Skeletal muscle tissue (tissue), 4 donors: Measurements from ENCODE around the gene GPC6. TPM values are rescaled to one million over a fixed set of nuclear protein-coding genes. Genes with fewer than 3 reads are reported as not detected.

Experiments used
- H3K27ac ChIP-seq: one replicate; pipeline ENCODE4 v1.7.0; 2013; ENCODE audit warnings: mild to moderate bottlenecking, low read depth, low read length, inconsistent platforms
- H3K27me3 ChIP-seq, 3 donors: one replicate each; pipeline ENCODE4 v1.7.0; 2013; ENCODE audit warnings: low read length in 3 of 3; ENCODE audit not compliant: control insufficient read depth in 3 of 3, insufficient read depth in 3 of 3
- H3K36me3 ChIP-seq, 3 donors: one replicate each; pipeline ENCODE4 v1.7.0; 2013; ENCODE audit warnings: low read length in 3 of 3; ENCODE audit not compliant: control insufficient read depth in 3 of 3, insufficient read depth in 3 of 3
- H3K4me1 ChIP-seq, 3 donors: one replicate each; pipeline ENCODE4 v1.7.0; 2013; ENCODE audit warnings: low read length in 3 of 3, mild to moderate bottlenecking in 3 of 3; ENCODE audit not compliant: control insufficient read depth in 3 of 3, insufficient read depth in 3 of 3
- H3K4me3 ChIP-seq, 3 donors: one replicate each; pipeline ENCODE4 v1.7.0; 2013; ENCODE audit warnings: low read length in 3 of 3
- H3K9ac ChIP-seq, 3 donors: one replicate each; pipeline ENCODE4 v1.7.0; 2013; ENCODE audit warnings: low read length in 3 of 3, mild to moderate bottlenecking in 3 of 3, moderate library complexity in 2 of 3, low read depth in 1 of 3
- H3K9me3 ChIP-seq, 3 donors: one replicate each; pipeline ENCODE4 v1.7.0; 2013; ENCODE audit warnings: low read length in 3 of 3; ENCODE audit not compliant: control insufficient read depth in 3 of 3
- total RNA-seq: library from RNA; depleted of rRNA; stranded (reverse); fragments of >200 nt; gene quantifications from one replicate; pipeline ENCODE4 v1.2.3, GENCODE V29; 2014
- donor health status: Osteomylitis.

GPC6 gene
- total RNA-seq, 1 donor from 2014 or later: 7.8 TPM

GRCh38 chr13:94269557-94269956, 1043.0 kb downstream of the GPC6 start:
- no peaks in the 10 kb centered on the region for H3K9me3 ChIP-seq
- H3K36me3 ChIP-seq: no peaks in the 10 kb centered on the region
- H3K27ac ChIP-seq: no peak overlapping the region

GRCh38 chr13:94270556-94270955, 1043.9 kb downstream of the GPC6 start:
- Histone ChIP-seq H3K4me3 (no peak overlapping the region), H3K36me3 (no peaks in the 10 kb centered on the region), H3K27me3 (no peaks in the 10 kb centered on the region), H3K27ac (no peak overlapping the region), H3K9ac (no peak overlapping the region), H3K4me1 (no peaks in the 10 kb centered on the region), H3K9me3 (no peaks in the 10 kb centered on the region)

More at GRCh38 chr13:94269557-94269956, 1043.0 kb downstream of the GPC6 start:
- Histone ChIP-seq H3K4me3 (no peak overlapping the region), H3K27me3 (no peaks in the 10 kb centered on the region), H3K4me1 (no peaks in the 10 kb centered on the region), H3K9ac (no peak overlapping the region)

GRCh38 chr13:94272038-94272437, 1045.4 kb downstream of the GPC6 start:
- H3K4me3 ChIP-seq: no peak overlapping the region
- H3K36me3 ChIP-seq: no peaks in the 10 kb centered on the region
- H3K27me3 ChIP-seq: no peaks in the 10 kb centered on the region
- H3K27ac ChIP-seq: no peak overlapping the region
- H3K4me1 ChIP-seq: no peaks in the 10 kb centered on the region
- H3K9ac ChIP-seq: no peak overlapping the region
- H3K9me3 ChIP-seq: no peaks in the 10 kb centered on the region

GRCh38 chr13:94280349-94280748, 1053.7 kb downstream of the GPC6 start:
- H3K27ac ChIP-seq: no peak overlapping the region
- no peak overlapping the region for H3K9ac ChIP-seq
- no peaks in the 10 kb centered on the region for H3K36me3 ChIP-seq
- no peak overlapping the region for H3K4me3 ChIP-seq
- H3K9me3 ChIP-seq: no peaks in the 10 kb centered on the region
- H3K4me1 ChIP-seq: no peaks in the 10 kb centered on the region
- H3K27me3 ChIP-seq: no peaks in the 10 kb centered on the region

- Histone ChIP-seq H3K4me3 (no peak overlapping the region), H3K27me3 (no peaks in the 10 kb centered on the region), H3K9ac (no peak overlapping the region), H3K27ac (no peak overlapping the region), H3K4me1 (no peaks in the 10 kb centered on the region), H3K36me3 (no peaks in the 10 kb centered on the region), H3K9me3 (no peaks in the 10 kb centered on the region)
Measured at GRCh38 chr13:94280845-94281244, 1054.2 kb downstream of the GPC6 start.

GRCh38 chr13:94286581-94286980, 1060.0 kb downstream of the GPC6 start:
- Histone ChIP-seq H3K4me1 (no peaks in the 10 kb centered on the region), H3K4me3 (no peak overlapping the region), H3K9me3 (no peaks in the 10 kb centered on the region), H3K27ac (no peak overlapping the region), H3K27me3 (no peaks in the 10 kb centered on the region), H3K36me3 (no peaks in the 10 kb centered on the region), H3K9ac (no peak overlapping the region)

- H3K36me3 ChIP-seq: no peaks in the 10 kb centered on the region
Measured at GRCh38 chr13:94291631-94292322, 1065.2 kb downstream of the GPC6 start.

GRCh38 chr13:94292323-94292640, 1065.7 kb downstream of the GPC6 start:
- no peaks in the 10 kb centered on the region for H3K36me3 ChIP-seq
- H3K27me3 ChIP-seq: no peaks in the 10 kb centered on the region
- H3K27ac ChIP-seq: no peak overlapping the region
- no peak overlapping the region for H3K4me3 ChIP-seq
- H3K4me1 ChIP-seq: no peaks in the 10 kb centered on the region
- no peak overlapping the region for H3K9ac ChIP-seq
- H3K9me3 ChIP-seq: no peaks in the 10 kb centered on the region

More at GRCh38 chr13:94291631-94292322, 1065.2 kb downstream of the GPC6 start:
- Histone ChIP-seq H3K4me3 (no peak overlapping the region), H3K27ac (no peak overlapping the region), H3K9me3 (no peaks in the 10 kb centered on the region), H3K9ac (no peak overlapping the region), H3K4me1 (no peaks in the 10 kb centered on the region), H3K27me3 (no peaks in the 10 kb centered on the region)

GRCh38 chr13:94296471-94296870, 1069.9 kb downstream of the GPC6 start:
- H3K9ac ChIP-seq: no peak overlapping the region
- no peaks in the 10 kb centered on the region for H3K9me3 ChIP-seq
- no peak overlapping the region for H3K27ac ChIP-seq
- H3K27me3 ChIP-seq: no peaks in the 10 kb centered on the region
- no peaks in the 10 kb centered on the region for H3K4me1 ChIP-seq
- no peak overlapping the region for H3K4me3 ChIP-seq
- H3K36me3 ChIP-seq: no peaks in the 10 kb centered on the region

GRCh38 chr13:94298346-94298745, 1071.7 kb downstream of the GPC6 start:
- H3K27me3 ChIP-seq: no peaks in the 10 kb centered on the region
- no peak overlapping the region for H3K4me3 ChIP-seq
- no peak overlapping the region for H3K9ac ChIP-seq
- H3K9me3 ChIP-seq: no peaks in the 10 kb centered on the region
- H3K27ac ChIP-seq: no peak overlapping the region
- no peaks in the 10 kb centered on the region for H3K36me3 ChIP-seq
- H3K4me1 ChIP-seq: no peaks in the 10 kb centered on the region
